Measurements from ENCODE around the gene TSKS. TPM values are rescaled to one million over a fixed set of nuclear protein-coding genes. Genes with fewer than 3 reads are reported as not detected.

The TSKS gene
- total and polyA plus RNA-seq, 4 donors: 0.23 to 0.83 (median 0.61) TPM

GRCh38 chr19:49809941-49810389, 46.9 kb upstream of the TSKS start:
- ATAC-seq (ENCODE audit: insufficient read depth, low FRiP score): no peak
- Histone ChIP-seq H3K36me3 (ENCODE audit: control insufficient read depth in 4 of 4, insufficient read depth in 4 of 4, low read length in 4 of 4) (peaks cover 0 to 7% (median 4%) of the 10 kb centered on the region in 4 donors), H3K9me3 (ENCODE audit: control insufficient read depth in 4 of 4, insufficient read depth in 3 of 4, low read length in 3 of 4) (no peaks in the 10 kb centered on the region), H3K4me3 (no peak overlapping the region), H3K9ac (ENCODE audit: insufficient read depth in 1 of 2, low read length in 2 of 2) (peak overlapping the region in 1 of 2 donors; percentile 8), H3K27me3 (ENCODE audit: control insufficient read depth in 3 of 3, insufficient read depth in 3 of 3, low read length in 2 of 3) (no peaks in the 10 kb centered on the region), H3K4me1 (ENCODE audit: control insufficient read depth in 5 of 5, insufficient read depth in 5 of 5, low read length in 5 of 5) (peaks cover 0 to 20% (median 8%) of the 10 kb centered on the region in 5 donors), H3K27ac (ENCODE audit: low read depth in 1 of 2, low read length in 1 of 2) (peak overlapping the region; percentile 81 to 90)
- TF ChIP-seq, protein P1, sequence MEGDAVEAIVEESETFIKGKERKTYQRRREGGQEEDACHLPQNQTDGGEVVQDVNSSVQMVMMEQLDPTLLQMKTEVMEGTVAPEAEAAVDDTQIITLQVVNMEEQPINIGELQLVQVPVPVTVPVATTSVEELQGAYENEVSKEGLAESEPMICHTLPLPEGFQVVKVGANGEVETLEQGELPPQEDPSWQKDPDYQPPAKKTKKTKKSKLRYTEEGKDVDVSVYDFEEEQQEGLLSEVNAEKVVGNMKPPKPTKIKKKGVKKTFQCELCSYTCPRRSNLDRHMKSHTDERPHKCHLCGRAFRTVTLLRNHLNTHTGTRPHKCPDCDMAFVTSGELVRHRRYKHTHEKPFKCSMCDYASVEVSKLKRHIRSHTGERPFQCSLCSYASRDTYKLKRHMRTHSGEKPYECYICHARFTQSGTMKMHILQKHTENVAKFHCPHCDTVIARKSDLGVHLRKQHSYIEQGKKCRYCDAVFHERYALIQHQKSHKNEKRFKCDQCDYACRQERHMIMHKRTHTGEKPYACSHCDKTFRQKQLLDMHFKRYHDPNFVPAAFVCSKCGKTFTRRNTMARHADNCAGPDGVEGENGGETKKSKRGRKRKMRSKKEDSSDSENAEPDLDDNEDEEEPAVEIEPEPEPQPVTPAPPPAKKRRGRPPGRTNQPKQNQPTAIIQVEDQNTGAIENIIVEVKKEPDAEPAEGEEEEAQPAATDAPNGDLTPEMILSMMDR (IDR thresholded peaks at IDR 0.05; ENCODE audit: control extremely low read depth, extremely low read depth): no peak
- DNase-seq: no peak
- WGBS, 2 donors: 95 to 96% methylated on average over 5 of the region's 5 CpGs

DNA sequence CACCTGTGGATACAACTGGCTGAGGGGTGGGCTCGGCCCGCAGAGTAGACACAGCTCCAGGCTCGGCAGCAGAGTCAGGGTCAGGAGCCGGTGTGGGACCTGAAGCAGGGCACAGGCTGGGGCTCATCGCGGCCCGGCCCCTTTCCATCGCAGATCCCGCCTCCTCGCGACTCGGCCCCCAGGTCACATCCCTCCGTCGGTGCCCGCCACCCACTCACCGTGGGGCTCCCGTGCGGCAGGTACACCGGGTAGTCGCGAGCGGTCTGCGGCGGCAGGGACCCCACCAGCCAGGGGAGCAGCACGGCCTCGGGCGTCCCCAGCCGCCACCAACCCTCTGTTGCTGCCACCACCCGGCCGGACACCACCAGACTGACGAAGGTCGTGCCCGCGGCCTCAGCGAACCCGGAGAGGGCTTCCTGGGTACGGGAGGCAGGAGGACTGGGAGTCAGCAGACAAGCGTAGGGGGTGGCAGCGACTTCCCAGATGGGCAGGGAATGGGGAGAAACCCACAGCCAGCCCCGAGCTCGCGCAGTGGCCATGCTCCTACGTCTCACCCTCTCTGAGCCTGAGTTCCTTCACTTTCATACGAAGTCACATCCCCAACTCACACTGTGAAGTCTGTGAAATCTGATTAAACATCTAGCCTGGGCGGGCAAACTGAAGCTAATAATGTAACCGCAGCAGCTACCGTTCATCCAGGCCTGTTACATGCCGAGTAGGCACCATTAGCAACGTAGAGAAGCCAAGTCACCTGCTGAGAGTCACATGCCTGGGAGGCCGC, 46.2 kb upstream of the TSKS start:
- H3K36me3 ChIP-seq (ENCODE audit: control insufficient read depth in 4 of 4, insufficient read depth in 4 of 4, low read length in 4 of 4): peaks cover 0 to 7% (median 5%) of the 10 kb centered on the region in 4 donors
- H3K4me1 ChIP-seq (ENCODE audit: control insufficient read depth in 5 of 5, insufficient read depth in 5 of 5, low read length in 5 of 5): peaks cover 0 to 20% (median 8%) of the 10 kb centered on the region in 5 donors
- H3K9ac ChIP-seq (ENCODE audit: insufficient read depth in 1 of 2, low read length in 2 of 2): peak overlapping the region; percentile 8 to 49
- DNase-seq: peak; percentile 40 to 56 (median 47)
- 8 to 10% methylated on average over 46 to 50 of the region's 50 CpGs for WGBS, 2 donors
- no peaks in the 10 kb centered on the region for H3K27me3 ChIP-seq (ENCODE audit: control insufficient read depth in 3 of 3, insufficient read depth in 3 of 3, low read length in 2 of 3)
- H3K9me3 ChIP-seq (ENCODE audit: control insufficient read depth in 4 of 4, insufficient read depth in 3 of 4, low read length in 3 of 4): no peaks in the 10 kb centered on the region
- H3K4me3 ChIP-seq: peak overlapping the region; percentile 56
- H3K27ac ChIP-seq (ENCODE audit: low read depth in 1 of 2, low read length in 1 of 2): peak overlapping the region; percentile 81 to 90
- TF ChIP-seq, protein P1 (IDR thresholded peaks at IDR 0.05; ENCODE audit: control extremely low read depth, extremely low read depth): no peak
- no peak for ATAC-seq (ENCODE audit: insufficient read depth, low FRiP score)

DNA sequence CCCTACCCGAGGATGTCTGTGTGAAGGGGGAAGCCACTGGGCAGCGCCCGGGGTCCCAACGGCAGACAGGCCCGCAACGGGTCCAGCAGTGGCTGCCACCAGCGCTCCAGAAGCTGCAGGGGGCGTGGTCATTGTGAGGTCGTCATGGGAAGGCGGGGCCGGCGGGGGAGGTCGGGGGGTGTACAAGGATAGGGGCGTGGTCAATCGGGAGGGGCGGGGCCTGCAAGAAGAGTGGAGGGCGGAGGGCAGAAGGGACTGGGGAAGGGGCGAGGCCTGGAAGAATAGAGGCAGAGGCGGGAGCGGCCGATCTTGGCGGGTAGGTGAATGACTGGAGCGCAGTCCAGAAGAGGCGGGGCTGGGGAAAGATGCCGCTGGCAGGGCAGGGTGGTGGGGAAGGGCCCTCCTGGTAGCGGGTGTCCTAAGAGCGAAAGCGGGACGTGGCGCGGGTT, 45.6 kb upstream of the TSKS start:
- DNase-seq (peak; percentile 94 to 96 (median 94)), ATAC-seq (ENCODE audit: insufficient read depth, low FRiP score) (peak; percentile 58)
- H3K27ac ChIP-seq (ENCODE audit: low read depth in 1 of 2, low read length in 1 of 2): peak overlapping the region; percentile 81 to 90
- peak overlapping the region in 1 of 2 donors; percentile 49 for H3K9ac ChIP-seq (ENCODE audit: insufficient read depth in 1 of 2, low read length in 2 of 2)
- no peaks in the 10 kb centered on the region for H3K9me3 ChIP-seq (ENCODE audit: control insufficient read depth in 4 of 4, insufficient read depth in 3 of 4, low read length in 3 of 4)
- H3K4me1 ChIP-seq (ENCODE audit: control insufficient read depth in 5 of 5, insufficient read depth in 5 of 5, low read length in 5 of 5): peaks cover 0 to 20% (median 8%) of the 10 kb centered on the region in 5 donors
- peaks cover 0 to 8% (median 6%) of the 10 kb centered on the region in 4 donors for H3K36me3 ChIP-seq (ENCODE audit: control insufficient read depth in 4 of 4, insufficient read depth in 4 of 4, low read length in 4 of 4)
- WGBS, 2 donors: 1 to 3% methylated on average over 30 to 31 of the region's 31 CpGs
- peak overlapping the region; percentile 56 for H3K4me3 ChIP-seq
- TF ChIP-seq, protein P1 (IDR thresholded peaks at IDR 0.05; ENCODE audit: control extremely low read depth, extremely low read depth): no peak
- no peaks in the 10 kb centered on the region for H3K27me3 ChIP-seq (ENCODE audit: control insufficient read depth in 3 of 3, insufficient read depth in 3 of 3, low read length in 2 of 3)

Measured in lung (tissue), 12 donors.